Frontal cortex (tissue), 4 donors: ENCODE results near the gene CASQ2. TPM values are rescaled to one million over a fixed set of nuclear protein-coding genes. Genes with fewer than 3 reads are reported as not detected.

Experiments used
- DNase-seq, 2 donors: peaks; one replicate each; pipeline ENCODE4 v3.0.0; 2012; ENCODE audit warnings: low spot score in 2 of 2
- FAIRE-seq: peaks from 2 replicates; lab custom pipeline; 2012; peaks lifted over from hg19 to GRCh38; lab: Jason Lieb, UNC
- total RNA-seq: library from RNA; depleted of rRNA; stranded (reverse); fragments of >200 nt; gene quantifications from one replicate; pipeline ENCODE4 v1.2.3, GENCODE V29; 2014
- donor health status: control.
- donor health status: control.
- donor health status: control.

CASQ2 gene
- 0.41 TPM for total RNA-seq

- no peak for DNase-seq
- no peak for FAIRE-seq
Observed at GRCh38 chr1:115768549-115768948, at the start of gene CASQ2. TSS of gene CASQ2 (minus strand) at chr1:115768714. CDS start at chr1:115768541, 173 bp downstream.

GRCh38 chr1:115815694-115816093 is 47.2 kb upstream of the CASQ2 start:
- no peak for DNase-seq
- FAIRE-seq: no peak

GRCh38 chr1:115814685-115815398 is 46.3 kb upstream of the CASQ2 start:
- FAIRE-seq: no peak

GRCh38 chr1:115813727-115814126 is 45.2 kb upstream of the CASQ2 start:
- DNase-seq (no peak), FAIRE-seq (no peak)

More at GRCh38 chr1:115814685-115815398, 46.3 kb upstream of the CASQ2 start:
- DNase-seq: no peak

- FAIRE-seq (no peak), DNase-seq (no peak)
Observed at GRCh38 chr1:115811140-115811828, 42.8 kb upstream of the CASQ2 start.

GRCh38 chr1:115810609-115811008 is 42.1 kb upstream of the CASQ2 start:
- DNase-seq: no peak
- no peak for FAIRE-seq

- FAIRE-seq: no peak
- no peak for DNase-seq
Observed at GRCh38 chr1:115809847-115810246, 41.3 kb upstream of the CASQ2 start.

GRCh38 chr1:115809076-115809475 is 40.6 kb upstream of the CASQ2 start:
- DNase-seq (no peak), FAIRE-seq (no peak)

- no peak for FAIRE-seq
- peak in 1 of 2 donors; percentile 16 for DNase-seq
Observed at GRCh38 chr1:115807723-115808122, 39.2 kb upstream of the CASQ2 start.

- DNase-seq: no peak
- FAIRE-seq: no peak
Observed at GRCh38 chr1:115805597-115805996, 37.1 kb upstream of the CASQ2 start.

GRCh38 chr1:115802416-115802815 is 33.9 kb upstream of the CASQ2 start:
- DNase-seq (no peak), FAIRE-seq (no peak)

GRCh38 chr1:115797486-115797885 is 29.0 kb upstream of the CASQ2 start:
- DNase-seq (no peak), FAIRE-seq (no peak)

- DNase-seq: no peak
Observed at GRCh38 chr1:115796897-115797296, 28.4 kb upstream of the CASQ2 start.

GRCh38 chr1:115796036-115796435 is 27.5 kb upstream of the CASQ2 start:
- no peak for FAIRE-seq
- no peak for DNase-seq

More at GRCh38 chr1:115796897-115797296, 28.4 kb upstream of the CASQ2 start:
- FAIRE-seq: no peak

GRCh38 chr1:115794976-115795639 is 26.6 kb upstream of the CASQ2 start:
- FAIRE-seq (no peak), DNase-seq (no peak)

- FAIRE-seq (no peak), DNase-seq (no peak)
Observed at GRCh38 chr1:115793162-115793561, 24.6 kb upstream of the CASQ2 start.

- DNase-seq: no peak
- FAIRE-seq: no peak
Observed at GRCh38 chr1:115791816-115792215, 23.3 kb upstream of the CASQ2 start.

GRCh38 chr1:115790846-115791245 is 22.3 kb upstream of the CASQ2 start:
- FAIRE-seq (no peak), DNase-seq (no peak)

GRCh38 chr1:115790356-115790755 is 21.8 kb upstream of the CASQ2 start:
- FAIRE-seq: no peak

GRCh38 chr1:115783311-115783710 is 14.8 kb upstream of the CASQ2 start:
- no peak for DNase-seq
- no peak for FAIRE-seq

More at GRCh38 chr1:115790356-115790755, 21.8 kb upstream of the CASQ2 start:
- DNase-seq: no peak
